ENCODE data around the gene GPM6B.
"Not testable (repeated sequence)": the region's sequence is repeated elsewhere in the genome, so short reads cannot be mapped to it uniquely, and the experiment has no call there.

The GPM6B gene

DNA sequence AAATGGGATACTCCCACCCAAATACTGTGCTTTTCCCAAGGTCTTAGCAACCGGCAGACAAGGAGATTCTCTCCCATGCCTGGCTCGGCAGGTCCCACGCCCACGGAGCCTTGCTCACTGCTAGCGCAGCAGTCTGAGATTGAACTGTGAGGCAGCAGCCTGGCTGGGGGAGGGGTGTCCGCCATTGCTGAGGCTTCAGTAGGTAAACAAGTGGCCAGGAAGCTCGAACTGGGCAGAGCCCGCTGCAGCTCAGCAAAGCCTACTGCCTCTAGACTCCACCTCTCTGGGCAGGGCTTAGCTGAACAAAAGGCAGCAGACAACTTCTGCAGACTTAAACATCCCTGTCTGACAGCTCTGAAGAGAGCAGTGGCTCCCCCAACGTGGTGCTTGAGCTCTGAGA lies 92.0 kb downstream of the GPM6B start:
- DNase-seq (ENCODE audit: low spot score): not testable (repeated sequence)

DNA sequence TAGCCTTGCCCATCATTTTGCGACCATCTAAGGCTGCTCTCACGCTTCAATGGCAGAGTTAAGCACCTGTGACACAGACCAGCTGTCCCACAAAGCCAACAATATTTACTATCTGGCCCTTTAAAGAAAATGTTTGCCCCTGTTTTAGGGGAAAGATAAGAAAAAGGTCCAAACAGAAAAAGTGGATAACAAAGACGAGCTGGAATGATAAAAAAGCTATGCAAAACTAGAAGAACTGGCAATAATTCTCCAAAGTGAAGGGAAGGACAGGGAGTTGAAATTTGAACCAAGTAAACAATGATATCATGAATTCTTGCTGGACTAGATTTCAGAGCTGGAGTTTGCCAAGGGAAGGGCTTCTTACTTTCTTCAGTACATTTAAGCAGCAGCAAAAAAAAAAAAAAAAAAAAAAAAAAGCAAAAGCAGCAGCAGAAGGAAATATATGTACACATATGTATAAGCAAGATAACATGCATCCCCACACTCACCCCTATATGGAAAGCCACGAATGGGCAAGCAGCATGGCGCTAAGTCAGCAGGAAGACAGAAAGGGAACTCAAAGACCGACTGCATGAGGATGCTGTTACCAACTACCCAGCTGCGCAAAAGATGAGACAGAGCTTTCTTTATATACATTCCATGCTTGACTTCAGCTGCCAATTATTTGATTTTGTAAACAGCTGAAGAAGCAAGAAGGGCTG lies 94.9 kb downstream of the GPM6B start:
- peak; percentile 43 for DNase-seq (ENCODE audit: low spot score)

DNA sequence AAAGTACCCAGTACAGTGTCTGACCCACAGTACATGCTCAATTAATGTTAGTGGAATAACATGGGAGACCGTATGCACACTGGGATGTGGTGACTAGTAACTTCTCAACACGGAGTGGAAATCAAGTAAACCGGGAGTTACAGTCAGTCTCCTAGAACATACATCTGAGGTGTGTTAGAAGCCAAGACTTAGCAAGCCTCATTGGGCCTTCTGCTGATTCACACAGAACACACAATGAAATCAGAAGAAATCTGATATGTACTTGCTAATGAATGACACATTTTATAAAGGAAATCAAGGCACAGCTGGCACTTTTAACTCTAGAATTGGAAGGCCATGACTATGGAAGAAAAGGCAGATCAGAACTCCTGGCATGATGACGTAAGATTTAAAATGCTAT lies 95.5 kb downstream of the GPM6B start:
- no peak for DNase-seq (ENCODE audit: low spot score)
